HepG2 (cell line): ENCODE results near the gene COA3. TPM values are rescaled to one million over a fixed set of nuclear protein-coding genes. Genes with fewer than 3 reads are reported as not detected.

ENCODE experiments used
- ATF3 ChIP-seq: sonication (generic); formaldehyde crosslinking; IDR thresholded peaks from 2 replicates; pipeline ENCODE4 v1.4.0; 2020; ENCODE audit warnings: missing genetic modification reagents
- ATF7 ChIP-seq, 2 experiments: fragments of 450-650 bp in 1 of 2; sonication (generic) in 1 of 2; formaldehyde crosslinking in 1 of 2; IDR thresholded peaks; 2 replicates each; pipeline versions ENCODE4 v1.4.0 to v1.6.1; 2016 to 2020; ENCODE audit warnings: antibody characterized with exemption in 1 of 2, mild to moderate bottlenecking in 1 of 2, missing genetic modification reagents in 1 of 2
- BCL6 ChIP-seq: IDR thresholded peaks from 2 replicates; pipeline ENCODE4 v1.6.1; 2016; ENCODE audit warnings: missing genetic modification reagents, missing compliant biosample characterization
- GATA4 ChIP-seq: sonication (generic); IDR thresholded peaks from 2 replicates; pipeline ENCODE4 v1.6.1; 2016; ENCODE audit warnings: antibody characterized with exemption, low read depth, borderline replicate concordance
- HNF4G ChIP-seq, 2 experiments: sonication (generic) in 1 of 2; formaldehyde crosslinking in 1 of 2; IDR thresholded peaks; 2 replicates each; pipeline versions ENCODE4 v1.4.0 to v1.6.1; 2011 to 2020; ENCODE audit warnings: borderline replicate concordance in 2 of 2, low read depth in 2 of 2, mild to moderate bottlenecking in 2 of 2, low read length in 1 of 2, missing genetic modification reagents in 1 of 2, moderate library complexity in 1 of 2
- MXI1 ChIP-seq: IDR thresholded peaks from 3 replicates; pipeline ENCODE4 v1.6.1; 2012; ENCODE audit warnings: low read depth, low read length, inconsistent platforms, borderline replicate concordance
- MYNN ChIP-seq: sonication (generic); formaldehyde crosslinking; IDR thresholded peaks from 2 replicates; pipeline ENCODE4 v1.4.0; 2020; ENCODE audit warnings: mild to moderate bottlenecking, low read depth, missing genetic modification reagents
- NKX3-1 ChIP-seq: sonication (generic); formaldehyde crosslinking; IDR thresholded peaks from 2 replicates; pipeline ENCODE4 v1.5.0; 2020; ENCODE audit warnings: missing genetic modification reagents
- PLSCR1 ChIP-seq: sonication (generic); formaldehyde crosslinking; IDR thresholded peaks from 2 replicates; pipeline ENCODE4 v1.5.0; 2020; ENCODE audit warnings: missing genetic modification reagents, mild to moderate bottlenecking, borderline replicate concordance
- POLR2A ChIP-seq, 2 experiments: IDR thresholded peaks; 2 replicates each; pipeline ENCODE4 v1.6.1; 2011; ENCODE audit warnings: low read depth in 2 of 2, low read length in 2 of 2, mild to moderate bottlenecking in 1 of 2, moderate library complexity in 1 of 2; ENCODE audit not compliant: insufficient read depth in 1 of 2
- PRDM15 ChIP-seq: sonication (generic); formaldehyde crosslinking; IDR thresholded peaks from 2 replicates; pipeline ENCODE4 v1.4.0; 2020; ENCODE audit warnings: missing genetic modification reagents
- RAD21 ChIP-seq: fragments of 450-650 bp; formaldehyde crosslinking; IDR thresholded peaks from 2 replicates; pipeline ENCODE4 v1.5.0; 2020; ENCODE audit warnings: mild to moderate bottlenecking
- STAG1 ChIP-seq: sonication (generic); formaldehyde crosslinking; IDR thresholded peaks from 2 replicates; pipeline ENCODE4 v1.4.0; 2020; ENCODE audit warnings: missing genetic modification reagents
- TEAD3 ChIP-seq: optimal IDR thresholded peaks from 2 replicates; pipeline ENCODE3; 2016; ENCODE audit warnings: borderline replicate concordance
- TRIM24 ChIP-seq: sonication (generic); formaldehyde crosslinking; IDR thresholded peaks from 2 replicates; pipeline ENCODE4 v1.8.0; 2022; ENCODE audit warnings: mild to moderate bottlenecking, missing genetic modification reagents
- ZBTB42 ChIP-seq: sonication (generic); formaldehyde crosslinking; IDR thresholded peaks from 2 replicates; pipeline ENCODE4 v1.5.0; 2020; ENCODE audit warnings: mild to moderate bottlenecking, missing genetic modification reagents
- ZNF3 ChIP-seq: IDR thresholded peaks from 2 replicates; pipeline ENCODE4 v1.7.0; 2017; ENCODE audit warnings: inconsistent platforms
- ZNF558 ChIP-seq: sonication (generic); formaldehyde crosslinking; IDR thresholded peaks from 2 replicates; pipeline ENCODE4 v1.9.0; 2022; ENCODE audit warnings: mild to moderate bottlenecking, missing genetic modification reagents, borderline replicate concordance
- ZNF589 ChIP-seq: sonication (generic); formaldehyde crosslinking; conservative IDR thresholded peaks from 2 replicates; pipeline ENCODE4 v1.8.0; 2022; ENCODE audit warnings: mild to moderate bottlenecking, moderate library complexity, missing genetic modification reagents
- ZNF7 ChIP-seq: IDR thresholded peaks from 2 replicates; pipeline ENCODE4 v1.6.1; 2016; ENCODE audit warnings: missing biosample characterization, missing genetic modification reagents
- polyA plus RNA-seq, 8 experiments: library from polyadenylated mRNA; depleted of rRNA in 3 of 8; stranded (reverse) in 7 of 8; unstranded in 1 of 8; fragments of >200 nt; fragmentation: Illumina TruSeq in 4 of 8; extraction: Trizol in 4 of 8; gene quantifications; 2 replicates each; pipeline versions ENCODE4 v1.2.1 to v1.2.3, GENCODE V29; 2011 to 2016; ENCODE audit warnings: low read depth in 4 of 8, missing spikeins in 1 of 8, mixed read lengths in 1 of 8; ENCODE audit not compliant: insufficient read depth in 1 of 8
- total RNA-seq, 5 experiments: library from RNA; depleted of rRNA; stranded (reverse); fragments of >200 nt; fragmentation: Illumina TruSeq; extraction: Trizol; gene quantifications; 2 replicates each; pipeline ENCODE4 v1.2.3, GENCODE V29; 2016; ENCODE audit warnings: low read depth in 1 of 5
- TF ChIP-seq, protein P1 (sequence below): sonication (generic); formaldehyde crosslinking; IDR thresholded peaks from 2 replicates; pipeline ENCODE4 v1.4.0; 2020; ENCODE audit warnings: mild to moderate bottlenecking, missing genetic modification reagents
- TF ChIP-seq, protein P2 (sequence below): fragments of 450-650 bp; IDR thresholded peaks from 2 replicates; pipeline ENCODE4 v1.6.1; 2017

Gene COA3
- total and polyA plus RNA-seq, 2 of the 13 experiments (the other 11 are each of a cell fraction or from before 2014, with no cell fraction given): 133 to 202 TPM

- TF ChIP-seq ATF7 (IDR thresholded peaks at IDR 0.05) (no peak), ATF7 (CRISPR knock-in tag; IDR thresholded peaks at IDR 0.05) (no peak), BCL6 (no peak), ZNF7 (CRISPR knock-in tag) (no peak), MXI1 (0 out of 3 replicates have a peak, but pooled peaks have one; percentile 40), HNF4G (IDR thresholded peaks at IDR 0.05; ENCODE audit: borderline replicate concordance, low read depth, low read length) (no peak), HNF4G (CRISPR knock-in tag; IDR thresholded peaks at IDR 0.05; ENCODE audit: borderline replicate concordance, low read depth) (peak; percentile 44; the same call in 1 of the 2 replicates), PRDM15 (no peak), ZBTB42 (CRISPR knock-in tag) (no peak), NKX3-1 (CRISPR knock-in tag) (no peak), ZNF3 (CRISPR knock-in tag) (no peak), ATF3 (CRISPR knock-in tag) (no peak), RAD21 (CRISPR knock-in tag) (peak; percentile 97), TEAD3 (peak; percentile 26), PLSCR1 (CRISPR knock-in tag) (no peak), MYNN (CRISPR knock-in tag) (no peak), POLR2A (IDR thresholded peaks at IDR 0.05; ENCODE audit: insufficient read depth in 1 of 2, low read depth in 2 of 2, low read length in 2 of 2) (peak in 1 of 2 experiments; percentile 43; a peak in 1 of 4 replicates), ZNF589 (CRISPR knock-in tag) (no peak), ZNF558 (CRISPR knock-in tag) (no peak), TRIM24 (no peak), STAG1 (CRISPR knock-in tag) (peak; percentile 100), GATA4 (no peak)
- TF ChIP-seq, protein P1, sequence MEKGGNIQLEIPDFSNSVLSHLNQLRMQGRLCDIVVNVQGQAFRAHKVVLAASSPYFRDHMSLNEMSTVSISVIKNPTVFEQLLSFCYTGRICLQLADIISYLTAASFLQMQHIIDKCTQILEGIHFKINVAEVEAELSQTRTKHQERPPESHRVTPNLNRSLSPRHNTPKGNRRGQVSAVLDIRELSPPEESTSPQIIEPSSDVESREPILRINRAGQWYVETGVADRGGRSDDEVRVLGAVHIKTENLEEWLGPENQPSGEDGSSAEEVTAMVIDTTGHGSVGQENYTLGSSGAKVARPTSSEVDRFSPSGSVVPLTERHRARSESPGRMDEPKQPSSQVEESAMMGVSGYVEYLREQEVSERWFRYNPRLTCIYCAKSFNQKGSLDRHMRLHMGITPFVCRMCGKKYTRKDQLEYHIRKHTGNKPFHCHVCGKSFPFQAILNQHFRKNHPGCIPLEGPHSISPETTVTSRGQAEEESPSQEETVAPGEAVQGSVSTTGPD (CRISPR knock-in tag): no peak
- TF ChIP-seq, protein P2, sequence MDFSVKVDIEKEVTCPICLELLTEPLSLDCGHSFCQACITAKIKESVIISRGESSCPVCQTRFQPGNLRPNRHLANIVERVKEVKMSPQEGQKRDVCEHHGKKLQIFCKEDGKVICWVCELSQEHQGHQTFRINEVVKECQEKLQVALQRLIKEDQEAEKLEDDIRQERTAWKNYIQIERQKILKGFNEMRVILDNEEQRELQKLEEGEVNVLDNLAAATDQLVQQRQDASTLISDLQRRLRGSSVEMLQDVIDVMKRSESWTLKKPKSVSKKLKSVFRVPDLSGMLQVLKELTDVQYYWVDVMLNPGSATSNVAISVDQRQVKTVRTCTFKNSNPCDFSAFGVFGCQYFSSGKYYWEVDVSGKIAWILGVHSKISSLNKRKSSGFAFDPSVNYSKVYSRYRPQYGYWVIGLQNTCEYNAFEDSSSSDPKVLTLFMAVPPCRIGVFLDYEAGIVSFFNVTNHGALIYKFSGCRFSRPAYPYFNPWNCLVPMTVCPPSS: no peak
Observed at GRCh38 chr17:42843358-42843934, 44.9 kb upstream of the COA3 start (continued).
